Measurements from ENCODE around the gene SNX14.

DNA sequence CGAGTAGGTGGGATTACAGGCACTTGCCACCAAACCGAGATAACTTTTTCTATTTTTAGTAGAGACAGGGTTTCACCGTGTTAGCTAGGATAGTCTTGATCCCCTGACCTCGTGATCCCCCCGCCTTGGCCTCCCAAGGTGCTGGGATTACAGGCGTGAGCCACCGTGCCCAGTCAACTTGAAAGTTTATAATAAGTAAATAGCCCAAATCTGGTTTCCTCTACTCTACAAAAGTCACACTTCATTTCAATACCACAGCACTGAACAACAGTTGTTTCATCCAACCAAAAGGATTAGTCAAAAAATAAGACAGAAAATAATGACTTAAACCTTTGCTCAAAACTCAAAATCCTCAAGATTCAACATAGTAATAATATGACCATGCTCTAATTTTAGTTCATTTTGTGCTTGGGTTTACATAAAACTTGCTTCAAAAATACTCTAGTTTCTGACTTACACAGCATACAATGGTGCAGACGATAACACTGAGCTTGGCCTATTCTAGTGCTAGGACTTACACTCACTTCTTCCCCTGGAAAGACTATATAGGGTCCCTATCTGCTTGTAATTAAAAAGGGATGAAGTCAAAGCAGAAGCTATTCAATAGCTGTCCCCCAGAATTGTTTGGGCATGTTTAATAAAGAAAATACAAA is 87.1 kb downstream of the SNX14 start:
- no peak for TF ChIP-seq POLR2AphosphoS5 (IDR thresholded peaks at IDR 0.05; ENCODE audit: low read depth, low read length)
- TF ChIP-seq, protein P1, sequence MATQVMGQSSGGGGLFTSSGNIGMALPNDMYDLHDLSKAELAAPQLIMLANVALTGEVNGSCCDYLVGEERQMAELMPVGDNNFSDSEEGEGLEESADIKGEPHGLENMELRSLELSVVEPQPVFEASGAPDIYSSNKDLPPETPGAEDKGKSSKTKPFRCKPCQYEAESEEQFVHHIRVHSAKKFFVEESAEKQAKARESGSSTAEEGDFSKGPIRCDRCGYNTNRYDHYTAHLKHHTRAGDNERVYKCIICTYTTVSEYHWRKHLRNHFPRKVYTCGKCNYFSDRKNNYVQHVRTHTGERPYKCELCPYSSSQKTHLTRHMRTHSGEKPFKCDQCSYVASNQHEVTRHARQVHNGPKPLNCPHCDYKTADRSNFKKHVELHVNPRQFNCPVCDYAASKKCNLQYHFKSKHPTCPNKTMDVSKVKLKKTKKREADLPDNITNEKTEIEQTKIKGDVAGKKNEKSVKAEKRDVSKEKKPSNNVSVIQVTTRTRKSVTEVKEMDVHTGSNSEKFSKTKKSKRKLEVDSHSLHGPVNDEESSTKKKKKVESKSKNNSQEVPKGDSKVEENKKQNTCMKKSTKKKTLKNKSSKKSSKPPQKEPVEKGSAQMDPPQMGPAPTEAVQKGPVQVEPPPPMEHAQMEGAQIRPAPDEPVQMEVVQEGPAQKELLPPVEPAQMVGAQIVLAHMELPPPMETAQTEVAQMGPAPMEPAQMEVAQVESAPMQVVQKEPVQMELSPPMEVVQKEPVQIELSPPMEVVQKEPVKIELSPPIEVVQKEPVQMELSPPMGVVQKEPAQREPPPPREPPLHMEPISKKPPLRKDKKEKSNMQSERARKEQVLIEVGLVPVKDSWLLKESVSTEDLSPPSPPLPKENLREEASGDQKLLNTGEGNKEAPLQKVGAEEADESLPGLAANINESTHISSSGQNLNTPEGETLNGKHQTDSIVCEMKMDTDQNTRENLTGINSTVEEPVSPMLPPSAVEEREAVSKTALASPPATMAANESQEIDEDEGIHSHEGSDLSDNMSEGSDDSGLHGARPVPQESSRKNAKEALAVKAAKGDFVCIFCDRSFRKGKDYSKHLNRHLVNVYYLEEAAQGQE (IDR thresholded peaks at IDR 0.05; ENCODE audit: insufficient read depth in 1 of 2, low read depth in 2 of 2, low read length in 2 of 2) = no peak

All from PFSK-1 (cell line).